ENCODE data around the gene NPM1. TPM values are rescaled to one million over a fixed set of nuclear protein-coding genes. Genes with fewer than 3 reads are reported as not detected.
"Not testable (repeated sequence)": the region's sequence is repeated elsewhere in the genome, so short reads cannot be mapped to it uniquely, and the experiment has no call there.

The NPM1 gene
- polyA plus RNA-seq, 3 donors from 2014 or later: 274 to 417 (median 355) TPM

DNA sequence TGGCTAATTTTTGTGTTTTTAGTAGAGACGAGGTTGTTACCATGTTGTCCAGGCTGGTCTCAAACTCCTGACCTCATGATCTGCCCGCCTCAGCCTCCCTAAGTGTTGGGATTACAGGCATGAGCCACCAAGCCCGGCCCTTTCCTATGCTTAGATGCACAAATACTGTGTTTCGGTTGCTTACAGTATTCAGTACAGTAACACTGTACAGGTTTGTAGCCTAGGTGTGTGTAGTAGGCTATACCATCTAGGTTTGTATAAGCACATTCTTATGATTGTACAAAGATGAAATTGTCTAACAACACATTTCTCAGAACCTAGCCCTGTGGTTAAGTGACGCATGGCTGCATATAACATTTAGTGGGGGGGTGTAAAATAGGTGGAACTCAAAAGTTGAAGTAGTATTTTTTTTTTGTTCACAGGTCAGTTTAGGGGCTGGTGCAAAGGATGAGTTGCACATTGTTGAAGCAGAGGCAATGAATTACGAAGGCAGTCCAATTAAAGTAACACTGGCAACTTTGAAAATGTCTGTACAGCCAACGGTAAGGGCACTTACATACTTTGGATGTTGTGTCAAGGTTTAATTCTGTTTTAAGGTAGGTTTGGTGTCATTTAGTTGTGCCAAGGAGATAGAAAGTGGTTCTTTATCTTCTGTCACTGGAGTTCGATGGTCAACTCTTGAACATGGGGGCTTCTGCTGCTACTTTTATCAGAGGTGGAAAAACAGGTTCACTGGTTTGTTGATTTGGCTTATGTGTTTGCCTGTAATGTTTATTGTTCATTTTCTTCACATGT, 3.4 kb downstream of the NPM1 start:
- H3K27me3 Mint-ChIP-seq (ENCODE audit: low read depth in 3 of 3): peaks cover 21 to 29% (median 22%) of the 10 kb centered on the region in 3 donors
- peak overlapping the region; percentile 2 to 82 (median 24) for H3K27ac Mint-ChIP-seq
- H3K36me3 Mint-ChIP-seq: peaks cover 15 to 25% (median 25%) of the 10 kb centered on the region in 3 donors
- H3K9me3 Mint-ChIP-seq: no peaks in the 10 kb centered on the region
- H3K4me1 Mint-ChIP-seq: peaks cover 62 to 80% of the 10 kb centered on the region in 2 donors
- peak overlapping the region; percentile 0 to 71 (median 3) for H3K4me3 Mint-ChIP-seq
- peak in 1 of 3 donors; percentile 38 for DNase-seq

DNA sequence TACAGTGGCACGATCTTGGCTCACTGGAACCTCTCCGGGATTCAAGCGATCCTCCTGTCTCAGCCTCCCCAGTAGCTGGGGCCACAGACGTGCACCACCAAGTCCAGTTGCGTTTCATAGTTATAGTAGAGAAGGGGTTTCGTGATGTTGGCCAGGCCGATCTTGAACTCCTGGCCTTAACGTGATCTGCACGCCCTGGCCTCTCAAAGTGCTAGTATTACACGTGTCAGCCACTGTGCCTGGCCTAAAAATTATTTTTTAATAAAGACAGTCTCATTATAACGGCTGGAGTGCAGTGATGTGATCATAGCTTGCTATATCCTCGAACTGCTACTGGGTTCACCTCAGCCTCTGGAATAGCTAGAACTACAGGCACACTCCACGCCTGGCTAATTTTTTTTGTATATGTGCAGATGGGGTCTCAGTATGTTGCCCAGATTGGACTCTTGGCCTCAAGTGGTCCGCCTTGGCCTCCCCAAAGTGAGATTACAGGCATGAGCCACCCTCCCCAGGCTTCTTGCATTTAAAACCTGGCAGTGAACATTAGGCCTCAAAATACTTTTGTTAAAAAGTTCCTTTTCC, 4.4 kb downstream of the NPM1 start:
- Mint-ChIP-seq H3K4me3 (no peak overlapping the region), H3K27me3 (ENCODE audit: low read depth in 3 of 3) (peaks cover 19 to 29% (median 22%) of the 10 kb centered on the region in 3 donors), H3K27ac (peak overlapping the region in 1 of 6 donors; percentile 34), H3K36me3 (peaks cover 15 to 28% (median 25%) of the 10 kb centered on the region in 3 donors), H3K9me3 (no peaks in the 10 kb centered on the region), H3K4me1 (peaks cover 63 to 80% of the 10 kb centered on the region in 2 donors)
- no peak for DNase-seq

DNA sequence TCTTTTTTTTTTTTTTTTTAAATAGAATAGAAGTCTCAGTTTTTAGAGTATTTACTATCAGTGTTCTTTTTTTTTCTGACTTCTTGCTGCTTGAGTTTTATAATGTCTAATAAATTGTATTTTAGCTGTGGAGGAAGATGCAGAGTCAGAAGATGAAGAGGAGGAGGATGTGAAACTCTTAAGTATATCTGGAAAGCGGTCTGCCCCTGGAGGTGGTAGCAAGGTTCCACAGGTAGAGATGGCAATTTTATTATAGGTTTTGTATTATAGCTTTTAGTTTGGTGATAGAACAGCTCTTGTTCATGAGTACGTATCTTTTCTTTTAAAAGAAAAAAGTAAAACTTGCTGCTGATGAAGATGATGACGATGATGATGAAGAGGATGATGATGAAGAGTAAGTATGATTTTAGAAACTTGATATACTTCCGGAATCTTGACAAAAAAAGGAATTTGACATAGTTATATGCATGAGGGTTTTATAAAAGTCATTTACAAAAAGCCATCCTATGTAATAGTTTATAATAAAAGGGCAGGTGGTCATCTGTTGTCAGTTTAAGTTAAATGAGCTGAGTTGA, 5.0 kb downstream of the NPM1 start:
- Mint-ChIP-seq H3K27me3 (ENCODE audit: low read depth in 3 of 3) (peaks cover 13 to 23% (median 17%) of the 10 kb centered on the region in 3 donors), H3K9me3 (no peaks in the 10 kb centered on the region), H3K4me1 (peaks cover 63 to 79% of the 10 kb centered on the region in 2 donors), H3K27ac (peak overlapping the region in 2 of 6 donors; percentile 1 to 20), H3K36me3 (peaks cover 15 to 32% (median 25%) of the 10 kb centered on the region in 3 donors), H3K4me3 (no peak overlapping the region)
- no peak for DNase-seq

DNA sequence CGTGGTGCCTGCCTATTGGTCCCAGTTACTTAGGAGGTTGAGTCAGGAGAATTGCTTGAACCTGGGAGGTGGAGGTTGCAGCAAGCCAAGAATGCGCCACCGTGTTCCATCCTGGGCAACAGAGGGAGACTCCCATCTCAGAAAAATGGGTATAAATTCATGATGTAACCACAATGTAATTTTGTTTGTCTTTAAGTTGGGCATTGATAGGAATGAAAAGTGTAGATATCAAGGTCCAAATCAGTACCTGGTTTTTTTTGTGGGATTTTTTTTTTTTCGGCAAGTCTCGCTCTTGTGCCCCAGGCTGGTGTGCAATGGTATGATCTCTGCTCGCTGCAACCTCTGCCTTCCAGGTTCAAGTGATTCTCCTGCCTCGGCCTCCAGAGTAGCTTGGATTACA, 7.4 kb downstream of the NPM1 start:
- Mint-ChIP-seq H3K36me3 (peaks cover 18 to 44% (median 33%) of the 10 kb centered on the region in 3 donors), H3K27me3 (ENCODE audit: low read depth in 3 of 3) (peaks cover 0 to 3% (median 2%) of the 10 kb centered on the region in 3 donors), H3K9me3 (no peaks in the 10 kb centered on the region), H3K4me3 (no peak overlapping the region), H3K4me1 (peaks cover 51 to 77% of the 10 kb centered on the region in 2 donors), H3K27ac (no peak overlapping the region)
- DNase-seq: no peak

DNA sequence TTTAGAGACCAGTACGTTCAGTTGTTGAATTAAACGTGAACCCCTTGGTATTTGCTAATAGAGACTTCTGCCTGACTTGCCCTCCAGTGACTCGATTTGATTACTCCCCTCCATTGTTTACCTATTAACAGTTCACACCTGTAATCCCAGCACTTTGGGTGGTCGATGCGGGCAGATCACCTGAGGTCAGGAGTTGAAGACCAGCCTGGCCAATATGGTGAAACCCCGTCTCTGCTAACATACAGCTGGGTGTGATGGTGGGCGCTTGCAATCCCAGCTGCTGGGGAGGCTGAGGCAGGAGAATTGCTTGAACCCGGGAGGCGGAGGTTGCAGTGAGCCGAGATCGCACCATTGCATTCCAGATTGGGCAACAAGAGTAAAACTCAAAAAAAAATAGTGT, 8.9 kb downstream of the NPM1 start:
- not testable (repeated sequence) for H3K27ac Mint-ChIP-seq; DNase-seq; H3K9me3 Mint-ChIP-seq; H3K27me3 Mint-ChIP-seq (ENCODE audit: low read depth in 3 of 3); H3K4me3 Mint-ChIP-seq
- peaks cover 17 to 46% (median 32%) of the 10 kb centered on the region in 3 donors for H3K36me3 Mint-ChIP-seq
- H3K4me1 Mint-ChIP-seq: peaks cover 42 to 65% of the 10 kb centered on the region in 2 donors

DNA sequence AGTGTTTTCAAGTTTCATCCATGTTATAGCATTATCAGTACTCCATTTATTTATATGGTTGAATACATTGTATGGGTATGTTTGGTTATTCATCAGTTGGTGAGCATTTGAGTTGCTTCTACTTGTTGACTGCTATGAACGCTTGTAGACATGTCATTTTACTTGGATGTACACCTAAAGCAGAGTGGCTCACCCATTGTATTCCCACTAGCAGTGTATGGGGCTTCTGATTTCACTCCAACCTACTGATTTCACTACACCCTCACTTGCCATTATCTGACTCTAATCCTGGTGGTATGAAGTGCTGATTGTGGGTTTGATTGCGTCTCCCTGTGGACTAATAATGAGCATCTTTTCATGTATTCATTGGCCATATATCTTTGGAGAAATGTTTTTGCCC, 9.5 kb downstream of the NPM1 start:
- Mint-ChIP-seq H3K27ac (peak overlapping the region in 3 of 6 donors; percentile 15 to 49 (median 35)), H3K4me1 (peaks cover 44 to 64% of the 10 kb centered on the region in 2 donors), H3K4me3 (peak overlapping the region in 1 of 5 donors; percentile 12), H3K9me3 (no peaks in the 10 kb centered on the region), H3K36me3 (peaks cover 20 to 50% (median 34%) of the 10 kb centered on the region in 3 donors), H3K27me3 (ENCODE audit: low read depth in 3 of 3) (peaks cover 0 to 3% (median 3%) of the 10 kb centered on the region in 3 donors)
- DNase-seq: no peak

DNA sequence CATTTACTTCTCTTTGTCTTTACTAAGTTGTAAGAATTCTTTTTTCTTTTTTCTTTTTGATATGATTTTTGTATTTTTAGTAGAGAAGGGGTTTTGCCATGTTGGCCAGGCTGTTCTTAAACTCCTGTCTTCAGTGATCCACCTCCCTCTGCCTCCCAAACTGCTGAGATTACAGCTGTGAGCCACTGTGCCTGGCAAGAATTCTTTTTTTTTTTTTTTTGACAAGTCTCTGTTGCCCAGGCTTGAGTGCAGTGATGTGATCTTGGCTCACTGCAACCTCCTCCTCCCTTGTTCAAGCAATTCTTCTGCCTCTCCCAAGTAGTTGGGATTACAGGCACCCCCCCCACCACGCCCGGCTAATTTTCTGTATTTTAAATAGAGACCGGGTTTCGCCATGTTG, 9.9 kb downstream of the NPM1 start:
- Mint-ChIP-seq H3K27me3 (ENCODE audit: low read depth in 3 of 3) (peaks cover 0 to 3% (median 3%) of the 10 kb centered on the region in 3 donors), H3K27ac (no peak overlapping the region), H3K4me1 (peaks cover 41 to 59% of the 10 kb centered on the region in 2 donors), H3K4me3 (peak overlapping the region in 1 of 5 donors; percentile 12), H3K36me3 (peaks cover 17 to 49% (median 33%) of the 10 kb centered on the region in 3 donors), H3K9me3 (no peaks in the 10 kb centered on the region)
- DNase-seq: no peak

DNA sequence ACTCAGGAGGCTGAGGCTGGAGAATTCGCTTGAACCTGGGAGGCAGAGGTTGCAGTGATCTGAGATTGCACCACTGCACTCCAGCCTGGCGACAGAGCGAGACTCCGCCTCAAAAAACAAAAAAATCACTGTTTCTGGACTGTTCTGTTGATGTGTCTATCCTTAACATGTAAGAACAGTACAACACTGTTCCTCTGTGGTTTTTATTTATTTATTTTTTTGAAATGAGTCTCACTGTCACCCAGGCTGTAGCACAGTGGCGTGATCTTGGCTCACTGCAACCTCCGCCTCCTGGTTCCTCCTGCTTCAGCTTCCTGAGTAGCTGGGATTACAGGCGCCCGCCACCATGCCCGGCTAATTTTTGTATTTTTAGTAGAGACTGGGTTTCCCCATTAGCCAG, 11.0 kb downstream of the NPM1 start:
- H3K4me1 Mint-ChIP-seq: peaks cover 35 to 49% of the 10 kb centered on the region in 2 donors
- H3K4me3 Mint-ChIP-seq; DNase-seq; H3K27me3 Mint-ChIP-seq (ENCODE audit: low read depth in 3 of 3); H3K9me3 Mint-ChIP-seq; H3K27ac Mint-ChIP-seq: not testable (repeated sequence)
- peaks cover 12 to 43% (median 27%) of the 10 kb centered on the region in 3 donors for H3K36me3 Mint-ChIP-seq

DNA sequence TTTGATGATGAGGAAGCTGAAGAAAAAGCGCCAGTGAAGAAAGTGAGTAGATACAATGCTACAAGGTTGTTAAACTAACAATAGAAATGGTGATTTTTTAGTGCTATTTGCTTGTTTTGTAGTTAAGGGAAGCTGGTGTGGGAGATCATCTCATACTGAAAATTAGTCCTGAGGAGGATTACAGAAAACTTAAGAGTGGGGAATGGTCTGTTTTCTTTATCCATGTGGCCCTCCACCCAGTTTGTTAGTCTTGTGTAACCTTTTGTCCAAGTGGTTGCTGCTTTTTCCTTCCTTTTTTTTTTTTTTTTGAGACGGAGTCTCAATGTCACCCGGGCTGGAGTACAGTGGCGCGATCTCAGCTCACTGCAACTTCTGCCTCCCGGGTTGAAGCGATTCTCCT, 12.5 kb downstream of the NPM1 start:
- H3K9me3 Mint-ChIP-seq: no peaks in the 10 kb centered on the region
- no peak for DNase-seq
- no peak overlapping the region for H3K4me3 Mint-ChIP-seq
- H3K4me1 Mint-ChIP-seq: peaks cover 35 to 52% of the 10 kb centered on the region in 2 donors
- H3K27me3 Mint-ChIP-seq (ENCODE audit: low read depth in 3 of 3): peaks cover 0 to 3% (median 3%) of the 10 kb centered on the region in 3 donors
- H3K36me3 Mint-ChIP-seq: peaks cover 13 to 45% (median 26%) of the 10 kb centered on the region in 3 donors
- H3K27ac Mint-ChIP-seq: peak overlapping the region in 2 of 6 donors; percentile 5 to 55

DNA sequence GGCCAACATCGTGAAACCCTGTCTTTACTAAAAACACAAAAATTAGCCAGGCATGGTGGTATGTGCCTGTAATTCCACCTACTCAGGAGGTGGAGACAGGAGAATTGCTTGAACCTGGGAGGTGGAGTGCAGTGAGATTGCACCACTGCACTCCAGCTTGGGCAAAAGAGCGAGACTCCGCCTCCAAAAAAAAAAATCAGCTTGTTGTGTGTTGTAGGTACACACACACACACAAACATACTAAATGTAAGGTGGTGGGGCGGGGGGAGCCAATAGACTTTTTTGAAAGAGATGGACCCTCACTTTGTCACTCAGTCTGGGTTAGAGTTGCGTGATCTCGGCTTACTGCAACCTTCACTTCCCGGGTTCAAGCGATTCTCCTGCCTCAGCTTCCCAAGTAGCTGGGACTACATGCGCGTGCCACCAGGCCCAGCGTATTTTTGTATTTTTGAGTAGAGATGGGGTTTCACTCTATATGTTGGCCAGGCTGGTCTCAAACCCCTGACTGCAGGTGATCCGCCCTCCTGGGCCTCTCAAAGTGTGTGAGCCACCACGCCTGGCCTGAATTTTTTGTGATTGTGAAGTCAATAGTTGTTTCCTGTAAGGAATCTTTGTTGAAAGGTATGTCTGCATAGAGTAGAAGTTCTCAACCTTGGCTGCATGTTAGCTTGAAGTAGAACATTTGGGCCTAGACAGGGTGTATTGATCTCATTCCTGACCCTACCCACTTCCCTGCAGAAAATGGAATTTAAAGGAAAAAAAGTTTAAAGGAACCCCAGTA, 13.7 kb downstream of the NPM1 start:
- Mint-ChIP-seq H3K27ac (peak overlapping the region in 1 of 6 donors; percentile 30), H3K4me1 (peaks cover 29 to 52% of the 10 kb centered on the region in 2 donors)

DNA sequence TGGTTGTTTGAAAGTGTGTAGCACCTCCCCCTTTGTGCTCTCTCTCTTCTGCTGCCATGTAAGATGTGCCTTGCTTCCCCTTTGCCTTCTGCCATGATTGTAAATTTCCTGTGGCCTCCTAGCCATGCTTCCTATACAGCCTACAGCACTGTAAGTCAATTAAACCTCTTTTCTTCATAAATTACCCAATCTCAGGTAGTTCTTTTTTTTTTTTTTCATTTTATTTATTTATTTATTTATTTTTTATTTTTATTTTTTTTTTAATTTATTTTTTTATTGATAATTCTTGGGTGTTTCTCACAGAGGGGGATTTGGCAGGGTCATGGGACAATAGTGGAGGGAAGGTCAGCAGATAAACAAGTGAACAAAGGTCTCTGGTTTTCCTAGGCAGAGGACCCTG, 15.1 kb downstream of the NPM1 start:
- H3K4me3 Mint-ChIP-seq; H3K9me3 Mint-ChIP-seq; DNase-seq; H3K27me3 Mint-ChIP-seq (ENCODE audit: low read depth in 3 of 3): not testable (repeated sequence)
- Mint-ChIP-seq H3K27ac (peak overlapping the region in 1 of 6 donors; percentile 70), H3K36me3 (peaks cover 29 to 51% (median 34%) of the 10 kb centered on the region in 3 donors), H3K4me1 (peaks cover 19 to 49% of the 10 kb centered on the region in 2 donors)

More for the DNA sequence above, 13.7 kb downstream of the NPM1 start:
- Mint-ChIP-seq H3K9me3 (no peaks in the 10 kb centered on the region), H3K4me3 (no peak overlapping the region), H3K27me3 (ENCODE audit: low read depth in 3 of 3) (peaks cover 0 to 3% (median 3%) of the 10 kb centered on the region in 3 donors), H3K36me3 (peaks cover 25 to 51% (median 27%) of the 10 kb centered on the region in 3 donors)
- DNase-seq: no peak

DNA sequence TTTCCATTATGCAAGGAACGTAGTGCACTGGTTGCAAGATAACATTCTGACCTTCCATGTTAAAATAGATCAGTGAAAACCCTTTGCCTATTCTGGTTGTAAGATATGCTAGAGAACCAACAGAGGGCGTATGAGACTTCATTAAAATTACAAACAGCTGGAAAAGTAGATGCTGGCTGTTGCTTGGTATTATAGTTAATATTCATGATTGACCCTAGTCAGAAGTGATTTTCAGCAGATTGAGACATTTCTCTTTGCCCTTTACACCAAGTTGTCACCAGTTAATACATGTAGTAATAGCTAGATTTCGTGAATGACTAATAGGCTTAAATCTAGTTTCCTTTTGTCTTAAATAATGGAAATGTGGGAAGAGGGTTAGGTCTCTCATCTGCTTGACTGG, 18.0 kb downstream of the NPM1 start:
- H3K27ac Mint-ChIP-seq: no peak overlapping the region
- H3K4me3 Mint-ChIP-seq: no peak overlapping the region
- DNase-seq: no peak
- no peaks in the 10 kb centered on the region for H3K9me3 Mint-ChIP-seq
- H3K27me3 Mint-ChIP-seq (ENCODE audit: low read depth in 3 of 3): peaks cover 0 to 3% (median 2%) of the 10 kb centered on the region in 3 donors
- H3K4me1 Mint-ChIP-seq: peaks cover 6 to 47% of the 10 kb centered on the region in 2 donors
- peaks cover 26 to 54% (median 33%) of the 10 kb centered on the region in 3 donors for H3K36me3 Mint-ChIP-seq

DNA sequence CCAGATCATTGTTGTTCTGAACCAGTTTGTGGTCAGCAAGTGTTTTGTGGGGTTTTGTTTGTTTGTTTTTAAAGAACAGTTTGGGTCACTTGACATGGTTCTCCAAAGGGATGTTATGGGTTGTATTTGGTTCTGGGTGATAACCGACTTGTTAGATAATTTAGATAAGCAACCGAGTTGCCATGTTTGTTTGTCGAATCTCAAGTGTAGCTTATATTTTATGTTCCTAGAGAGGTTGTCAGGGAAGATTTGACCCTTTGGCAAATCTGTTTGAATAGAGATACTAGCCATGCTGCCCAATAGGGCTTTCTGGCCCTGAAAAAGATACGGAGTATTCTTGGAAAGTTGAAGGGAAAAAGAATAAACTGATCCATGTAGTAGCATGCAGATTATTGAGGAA, 19.6 kb downstream of the NPM1 start:
- peaks cover 0 to 51% of the 10 kb centered on the region in 2 donors for H3K4me1 Mint-ChIP-seq
- DNase-seq: no peak
- H3K36me3 Mint-ChIP-seq: peaks cover 22 to 59% (median 30%) of the 10 kb centered on the region in 3 donors
- H3K9me3 Mint-ChIP-seq: no peaks in the 10 kb centered on the region
- H3K4me3 Mint-ChIP-seq: no peak overlapping the region
- H3K27ac Mint-ChIP-seq: peak overlapping the region in 1 of 6 donors; percentile 13
- peaks cover 0 to 3% (median 0%) of the 10 kb centered on the region in 3 donors for H3K27me3 Mint-ChIP-seq (ENCODE audit: low read depth in 3 of 3)
